Neural crest cell (in vitro differentiated cells): Measurements from ENCODE around the gene CDH1. TPM values are rescaled to one million over a fixed set of nuclear protein-coding genes. Genes with fewer than 3 reads are reported as not detected.
A peak's percentile ranks its signal among the peaks of the same experiment; 100 is the strongest.

Experiments
- DNase-seq: peaks from one replicate; pipeline ENCODE4 v3.0.0; 2021; ENCODE audit warnings: low read depth, mixed read lengths, low spot score
- H3K27ac Mint-ChIP-seq: one replicate; pipeline ENCODE4 v1.8.0; 2021; ENCODE audit warnings: mild to moderate bottlenecking, mixed read lengths; ENCODE audit not compliant: unreplicated experiment
- H3K27me3 Mint-ChIP-seq: 2 replicates; pipeline ENCODE4 v1.8.0; 2021; ENCODE audit warnings: low read depth, mild to moderate bottlenecking, mixed read lengths
- H3K36me3 Mint-ChIP-seq: 2 replicates; pipeline ENCODE4 v1.8.0; 2021; ENCODE audit warnings: low read depth, mild to moderate bottlenecking, mixed read lengths
- H3K4me1 Mint-ChIP-seq: 2 replicates; pipeline ENCODE4 v1.8.0; 2021; ENCODE audit warnings: mixed read lengths
- H3K4me3 Mint-ChIP-seq: one replicate; pipeline ENCODE4 v1.8.0; 2021; ENCODE audit warnings: mild to moderate bottlenecking, mixed read lengths
- H3K9me3 Mint-ChIP-seq: 2 replicates; pipeline ENCODE4 v1.8.0; 2021; ENCODE audit warnings: mixed read lengths
- total RNA-seq: library from RNA; stranded (reverse); gene quantifications from 2 replicates; pipeline ENCODE4 v1.2.1, GENCODE V29; 2021
- TF ChIP-seq, protein P1 (sequence below): fragments of 200-600 bp; sonication (generic); conservative IDR thresholded peaks from 2 replicates; pipeline ENCODE4 v1.5.0; 2021; ENCODE audit warnings: antibody characterized with exemption, mild to moderate bottlenecking

CDH1 gene
- total RNA-seq, 1 donor from 2014 or later = 1.1 TPM

DNA sequence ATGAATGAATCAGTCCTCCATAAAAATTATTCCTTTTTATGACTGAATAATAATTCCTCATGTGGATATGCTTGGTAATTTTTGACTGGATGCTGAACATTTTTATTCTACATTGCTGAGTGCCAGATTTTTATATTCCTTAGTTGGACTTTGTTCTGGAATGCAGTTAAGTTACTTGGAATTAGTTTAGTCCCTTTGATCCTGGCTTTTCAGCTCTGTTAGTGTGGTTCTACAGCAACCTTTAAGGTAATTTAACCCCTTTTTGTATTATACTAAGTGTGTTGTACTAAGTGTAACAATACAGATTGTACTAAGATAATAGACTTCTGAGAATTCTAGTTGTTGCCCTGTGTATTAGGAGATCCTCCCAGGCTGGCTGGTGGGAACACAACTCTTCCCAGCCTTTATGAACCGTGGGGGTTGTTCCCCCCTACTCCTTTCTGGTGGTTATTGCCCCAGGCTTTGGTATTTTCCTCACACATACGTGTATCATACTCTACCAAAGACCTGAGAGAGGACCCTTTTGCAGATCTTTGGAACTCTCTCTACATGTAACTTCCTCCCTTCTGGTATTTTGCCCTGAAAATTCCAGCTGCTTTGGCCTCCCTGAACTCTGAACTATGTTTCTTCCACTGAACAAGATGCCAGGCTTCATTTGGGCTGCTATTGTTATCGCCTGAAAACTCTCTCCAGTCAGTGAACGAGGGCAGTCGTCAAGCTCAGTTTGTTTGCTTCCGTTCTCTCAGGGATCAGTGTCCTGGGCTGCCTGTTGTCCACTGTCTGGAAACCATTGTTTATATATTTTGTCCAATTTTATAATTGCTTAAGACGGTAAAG, 136.8 kb downstream of the CDH1 start:
- no peaks in the 10 kb centered on the region for H3K27me3 Mint-ChIP-seq
- TF ChIP-seq, protein P1, sequence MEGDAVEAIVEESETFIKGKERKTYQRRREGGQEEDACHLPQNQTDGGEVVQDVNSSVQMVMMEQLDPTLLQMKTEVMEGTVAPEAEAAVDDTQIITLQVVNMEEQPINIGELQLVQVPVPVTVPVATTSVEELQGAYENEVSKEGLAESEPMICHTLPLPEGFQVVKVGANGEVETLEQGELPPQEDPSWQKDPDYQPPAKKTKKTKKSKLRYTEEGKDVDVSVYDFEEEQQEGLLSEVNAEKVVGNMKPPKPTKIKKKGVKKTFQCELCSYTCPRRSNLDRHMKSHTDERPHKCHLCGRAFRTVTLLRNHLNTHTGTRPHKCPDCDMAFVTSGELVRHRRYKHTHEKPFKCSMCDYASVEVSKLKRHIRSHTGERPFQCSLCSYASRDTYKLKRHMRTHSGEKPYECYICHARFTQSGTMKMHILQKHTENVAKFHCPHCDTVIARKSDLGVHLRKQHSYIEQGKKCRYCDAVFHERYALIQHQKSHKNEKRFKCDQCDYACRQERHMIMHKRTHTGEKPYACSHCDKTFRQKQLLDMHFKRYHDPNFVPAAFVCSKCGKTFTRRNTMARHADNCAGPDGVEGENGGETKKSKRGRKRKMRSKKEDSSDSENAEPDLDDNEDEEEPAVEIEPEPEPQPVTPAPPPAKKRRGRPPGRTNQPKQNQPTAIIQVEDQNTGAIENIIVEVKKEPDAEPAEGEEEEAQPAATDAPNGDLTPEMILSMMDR = no peak
- DNase-seq = no peak
- peaks cover 15% of the 10 kb centered on the region for H3K36me3 Mint-ChIP-seq
- peak overlapping the region; percentile 48 for H3K27ac Mint-ChIP-seq
- H3K4me1 Mint-ChIP-seq = peaks cover 12% of the 10 kb centered on the region
- no peak overlapping the region for H3K4me3 Mint-ChIP-seq
- H3K9me3 Mint-ChIP-seq = no peaks in the 10 kb centered on the region

DNA sequence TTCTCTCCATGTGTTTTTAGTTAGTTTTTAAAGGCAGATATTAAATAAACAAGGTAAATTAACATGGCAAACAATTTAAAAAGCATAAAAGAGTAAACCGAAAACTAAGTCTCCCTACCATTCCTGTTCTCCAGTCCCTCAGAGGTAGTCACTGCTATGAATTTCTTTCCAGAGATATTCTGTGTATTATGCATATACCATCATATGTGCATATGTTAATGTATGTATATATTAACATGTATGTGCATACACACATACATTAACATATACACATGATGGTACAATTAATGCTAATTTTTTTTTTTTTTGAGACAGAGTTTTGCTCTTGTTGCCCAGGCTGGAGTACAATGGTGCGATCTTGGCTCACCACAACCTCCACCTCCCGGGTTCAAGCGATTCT, 138.8 kb downstream of the CDH1 start:
- Mint-ChIP-seq H3K4me3 (no peak overlapping the region), H3K9me3 (no peaks in the 10 kb centered on the region), H3K27me3 (no peaks in the 10 kb centered on the region), H3K36me3 (peaks cover 16% of the 10 kb centered on the region), H3K4me1 (peaks cover 12% of the 10 kb centered on the region), H3K27ac (no peak overlapping the region)
- TF ChIP-seq, protein P1 = no peak
- no peak for DNase-seq

DNA sequence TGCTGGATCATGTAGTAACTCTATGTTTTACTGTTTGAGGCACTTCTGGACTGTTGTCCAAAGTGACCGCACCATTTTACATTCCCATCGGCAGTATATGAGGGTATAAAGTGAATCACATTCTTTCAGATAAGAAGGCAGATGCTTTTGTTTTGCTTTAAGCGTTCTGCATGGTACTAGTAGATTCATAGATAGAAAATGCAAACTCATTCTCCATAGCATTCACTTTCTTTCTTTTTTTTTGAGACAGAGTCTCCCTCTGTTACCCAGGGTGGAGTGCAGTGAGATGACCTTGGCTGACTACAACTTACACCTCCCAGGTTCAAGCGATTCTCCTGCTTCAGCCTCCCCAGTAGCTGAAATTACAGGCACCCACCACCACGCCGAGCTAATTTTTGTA, 146.6 kb downstream of the CDH1 start:
- DNase-seq = no peak
- Mint-ChIP-seq H3K27ac (no peak overlapping the region), H3K4me1 (peaks cover 21% of the 10 kb centered on the region), H3K27me3 (no peaks in the 10 kb centered on the region), H3K36me3 (peaks cover 7% of the 10 kb centered on the region), H3K4me3 (no peak overlapping the region), H3K9me3 (no peaks in the 10 kb centered on the region)
- TF ChIP-seq, protein P1 = no peak

DNA sequence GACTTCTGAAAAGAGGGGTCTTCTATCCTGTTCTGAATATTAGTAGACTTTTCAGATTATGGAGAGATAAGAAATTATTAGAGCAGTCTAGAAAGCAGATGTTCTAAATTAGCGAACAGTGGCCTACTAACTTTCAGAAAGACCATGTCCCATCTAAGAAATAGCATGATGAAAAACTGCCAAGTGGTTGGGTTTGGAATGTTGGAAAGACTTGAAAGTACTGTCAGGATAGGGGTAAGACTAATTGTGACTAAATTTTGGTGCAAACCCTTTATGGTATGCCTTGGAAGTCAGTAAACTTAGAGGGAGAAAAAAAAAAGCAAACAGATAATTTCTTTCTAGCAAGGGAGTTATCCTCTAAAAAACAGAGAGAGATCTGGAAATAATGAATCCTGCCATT, 147.3 kb downstream of the CDH1 start:
- Mint-ChIP-seq H3K4me3 (no peak overlapping the region), H3K36me3 (peaks cover 7% of the 10 kb centered on the region), H3K9me3 (no peaks in the 10 kb centered on the region), H3K27ac (no peak overlapping the region), H3K27me3 (no peaks in the 10 kb centered on the region), H3K4me1 (peaks cover 21% of the 10 kb centered on the region)
- no peak for DNase-seq
- TF ChIP-seq, protein P1 = no peak

Other genes starting within 250 kb of the CDH1 start
- gene ZFP90, start 198.0 kb upstream of the CDH1 start, total RNA-seq = 56.2 and 56.4 TPM in 2 replicates
- gene CDH3, start 92.0 kb upstream of the CDH1 start, total RNA-seq = 4.2 and 4.3 TPM in 2 replicates
- gene TANGO6, start 106.2 kb downstream of the CDH1 start, total RNA-seq = 19.5 and 21.1 TPM in 2 replicates